GM12878 (cell line): ENCODE results near the gene SCRN3. TPM values are rescaled to one million over a fixed set of nuclear protein-coding genes. Genes with fewer than 3 reads are reported as not detected.
A peak's percentile ranks its signal among the peaks of the same experiment; 100 is the strongest.

Source experiments
- ATAC-seq: fragments of 200-7000 bp; cut with Tn5 transposase; 3 replicates; pipeline ENCODE4 v1.9.1; 2020; ENCODE audit warnings: mild to moderate bottlenecking, moderate library complexity
- BruUV-seq: library from RNA; stranded (reverse); fragments of 400-500 nt; replicated peaks from 2 replicates; lab custom pipeline; 2021; lab: Mats Ljungman, UMichigan
- CTCF ChIA-PET: fragments of 300-600 bp; sonication (Branson Sonifier 250); formaldehyde crosslinking; extraction: SDS; loops from one replicate; lab custom pipeline; 2021; ENCODE audit warnings: inconsistent platforms; lab: Yijun Ruan, JAX
- POLR2A ChIA-PET: fragments of 350-600 bp; formaldehyde crosslinking; extraction: SDS; loops from one replicate; lab custom pipeline; 2021; ENCODE audit warnings: inconsistent platforms; lab: Charles Lee
- RAD21 ChIA-PET: fragments of 300-600 bp; sonication (Branson Sonifier 250); formaldehyde crosslinking; loops from one replicate; lab custom pipeline; 2023; ENCODE audit warnings: antibody characterized with exemption; ENCODE audit not compliant: unreplicated experiment; lab: Charles Lee
- SMC1A ChIA-PET: fragments of 300-600 bp; sonication (Branson Sonifier 250); formaldehyde crosslinking; loops from one replicate; lab custom pipeline; 2023; ENCODE audit not compliant: unreplicated experiment, uncharacterized antibody; lab: Charles Lee
- DNase-seq: peaks from one replicate; pipeline ENCODE4 v3.0.0-alpha.2; 2011; ENCODE audit warnings: low read depth, low spot score
- FAIRE-seq: peaks from 3 replicates; lab custom pipeline; 2011; peaks lifted over from hg19 to GRCh38; lab: Jason Lieb, UNC
- H2AFZ ChIP-seq: 2 replicates; pipeline ENCODE4 v1.6.0; 2011; ENCODE audit warnings: low read depth, low read length, control low read depth; ENCODE audit not compliant: control insufficient read depth
- H3K27ac ChIP-seq: 2 replicates; pipeline ENCODE4 v1.5.1; 2011; ENCODE audit warnings: control low read depth; ENCODE audit not compliant: control insufficient read depth, insufficient read depth
- H3K27me3 ChIP-seq, 2 experiments: replicated peaks in 1 of 2; 2 replicates each; pipeline versions ENCODE4 v1.6.0 to v1.6.1; 2011; ENCODE audit warnings: low read length in 1 of 2; ENCODE audit not compliant: control insufficient read depth in 2 of 2, insufficient read depth in 2 of 2
- H3K36me3 ChIP-seq, 2 experiments: 2 replicates each; pipeline ENCODE4 v1.5.1; 2011; ENCODE audit warnings: low read length in 1 of 2; ENCODE audit not compliant: control insufficient read depth in 2 of 2, insufficient read depth in 2 of 2
- H3K4me1 ChIP-seq: 2 replicates; pipeline ENCODE4 v1.6.1; 2011; ENCODE audit warnings: mild to moderate bottlenecking, low read length, moderate library complexity, mixed read lengths; ENCODE audit not compliant: control insufficient read depth, insufficient read depth
- H3K4me2 ChIP-seq: 2 replicates; pipeline ENCODE4 v1.6.0; 2011; ENCODE audit warnings: control low read depth; ENCODE audit not compliant: control insufficient read depth, insufficient read depth
- H3K4me3 ChIP-seq: fragments of 200-600 bp; sonication (generic); 2 replicates; pipeline ENCODE4 v1.5.1; 2016
- H3K79me2 ChIP-seq: 2 replicates; pipeline ENCODE4 v1.6.0; 2011; ENCODE audit warnings: low read length; ENCODE audit not compliant: control insufficient read depth, insufficient read depth
- H3K9ac ChIP-seq: 2 replicates; pipeline ENCODE4 v1.8.0; 2011; ENCODE audit warnings: low read length, control low read depth, mixed read lengths; ENCODE audit not compliant: control insufficient read depth, insufficient read depth
- H3K9me3 ChIP-seq: replicated peaks from 3 replicates; pipeline ENCODE4 v1.5.1; 2011; ENCODE audit warnings: mild to moderate bottlenecking, low read length; ENCODE audit not compliant: control insufficient read depth, insufficient read depth
- H4K20me1 ChIP-seq: 2 replicates; pipeline ENCODE4 v1.6.0; 2011; ENCODE audit not compliant: control insufficient read depth, insufficient read depth
- ATF3 ChIP-seq: IDR thresholded peaks from 2 replicates; pipeline ENCODE4 v1.6.1; 2011; ENCODE audit warnings: low read depth, mild to moderate bottlenecking, low read length, moderate library complexity, borderline replicate concordance; ENCODE audit errors: extremely low read depth
- CBX5 ChIP-seq: sonication (generic); IDR thresholded peaks from 2 replicates; pipeline ENCODE4 v1.6.1; 2016; ENCODE audit warnings: low read depth, moderate library complexity, mild to moderate bottlenecking, inconsistent platforms
- CREB1 ChIP-seq: IDR thresholded peaks from 2 replicates; pipeline ENCODE4 v1.6.1; 2012; ENCODE audit warnings: low read depth, mild to moderate bottlenecking, inconsistent platforms
- EGR1 ChIP-seq, 2 experiments: IDR thresholded peaks; 1 replicate in 1 of 2; 2 replicates in 1 of 2; pipeline ENCODE4 v1.6.1; 2011 to 2012; ENCODE audit warnings: low read depth in 2 of 2, low read length in 2 of 2, borderline replicate concordance in 1 of 2, mild to moderate bottlenecking in 1 of 2, moderate library complexity in 1 of 2
- HSF1 ChIP-seq: fragments of 150-350 bp; IDR thresholded peaks from 2 replicates; pipeline ENCODE4 v1.6.1; 2014; ENCODE audit warnings: mild to moderate bottlenecking, low read depth, low read length
- MEF2A ChIP-seq: IDR thresholded peaks from 2 replicates; pipeline ENCODE4 v1.6.1; 2011; ENCODE audit warnings: low read depth, mild to moderate bottlenecking, low read length, moderate library complexity; ENCODE audit not compliant: insufficient read depth
- MXI1 ChIP-seq: fragments of 150-350 bp; IDR thresholded peaks from 2 replicates; pipeline ENCODE4 v1.6.1; 2011; ENCODE audit warnings: low read depth, mild to moderate bottlenecking, inconsistent platforms, low read length, improper control_type of control experiment
- NR2F1 ChIP-seq: fragments of 450-650 bp; conservative IDR thresholded peaks from 2 replicates; pipeline ENCODE4 v1.6.1; 2017; ENCODE audit warnings: mild to moderate bottlenecking
- STAT3 ChIP-seq: IDR thresholded peaks from 2 replicates; pipeline ENCODE4 v1.6.1; 2011; ENCODE audit warnings: low read depth, low read length, improper control_type of control experiment
- TCF12 ChIP-seq: IDR thresholded peaks from 2 replicates; pipeline ENCODE4 v1.6.1; 2011; ENCODE audit warnings: low read depth, mild to moderate bottlenecking, low read length
- ZBTB33 ChIP-seq: fragments of 450-650 bp; IDR thresholded peaks from 2 replicates; pipeline ENCODE4 v1.6.1; 2017; ENCODE audit warnings: mild to moderate bottlenecking
- WGBS: methylation state at CpG from one replicate; pipeline ENCODE4 v1.1.6; 2016; ENCODE audit warnings: low lambda C conversion rate; ENCODE audit not compliant: insufficient replicate concordance, insufficient coverage; ENCODE audit errors: missing lambda C conversion rate; 5-methylcytosine and 5-hydroxymethylcytosine counted together
- in situ Hi-C: fragments of 300-500 bp; cut with MboI; formaldehyde crosslinking; loops from 9 replicates; pipeline ENCODE4 v1.14.3; 2018; ENCODE audit warnings: mixed read lengths
- intact Hi-C: fragments of 100-400 bp; cut with micrococcal nuclease; formaldehyde crosslinking; loops from one replicate; pipeline ENCODE4 v1.14.2; 2022; ENCODE audit not compliant: unreplicated experiment
- polyA plus RNA-seq, 11 experiments: library from polyadenylated mRNA; depleted of rRNA in 4 of 11; unstranded in 6 of 11; stranded (reverse) in 5 of 11; fragments of >200 nt; fragmentation: Nextera tagmentation in 4 of 11; fragmentation: Illumina TruSeq in 1 of 11; extraction: Ambion mirVana in 4 of 11; extraction: Trizol in 1 of 11; gene quantifications; 1 replicate in 1 of 11; 2 replicates in 10 of 11; pipeline versions ENCODE4 v1.2.1 to v1.2.3, GENCODE V29; 2011 to 2016; ENCODE audit warnings: inconsistent platforms in 2 of 11, missing spikeins in 2 of 11, low read depth in 1 of 11
- total RNA-seq, 4 experiments: library from RNA; depleted of rRNA in 3 of 4; stranded (reverse); fragments of >200 nt in 3 of 4; fragmentation: Illumina TruSeq in 1 of 4; extraction: Trizol in 1 of 4; gene quantifications; 2 replicates each; pipeline versions ENCODE4 v1.2.1 to v1.2.3, GENCODE V29; 2013 to 2021

The SCRN3 gene
- total and polyA plus RNA-seq, 10 of the 15 experiments (the other 5 are each of a cell fraction or from before 2014, with no cell fraction given), result 5.7 to 16.0 (median 13.0) TPM

GRCh38 chr2:174376967-174377366 lies 18.6 kb upstream of the SCRN3 start (continued):
- TF ChIP-seq ZBTB33 (no peak), ATF3 (no peak), CBX5 (no peak), NR2F1 (no peak), STAT3 (no peak), HSF1 (no peak), EGR1 (IDR thresholded peaks at IDR 0.05; ENCODE audit: borderline replicate concordance in 1 of 2, low read depth in 2 of 2, low read length in 2 of 2) (no peak), TCF12 (no peak), MXI1 (no peak)

- CTCF ChIA-PET, result no interaction called here
- ATAC-seq, result peak; percentile 49; the same call in 2 of the 3 replicates
- in situ Hi-C loops, result no loop called here
These were observed 11.7 kb upstream of the SCRN3 start for GRCh38 chr2:174383796-174384195.

More at GRCh38 chr2:174383796-174384195, 11.7 kb upstream of the SCRN3 start:
- Histone ChIP-seq H3K9ac (no peak overlapping the region), H4K20me1 (no peaks in the 10 kb centered on the region), H3K4me2 (no peak overlapping the region), H3K27ac (no peak overlapping the region), H3K79me2 (no peaks in the 10 kb centered on the region; the same call in 1 of the 2 replicates)
- BruUV-seq, result no TSS peak
- 0 out of 2 replicates have a peak, but pooled peaks have one; percentile 45 for TF ChIP-seq MEF2A
- TF ChIP-seq CREB1, result no peak
- TF ChIP-seq, all 136 proteins: peak for 1
- WGBS, result 63% methylated on average over 1 of the region's 1 CpG
- no peak overlapping the region for H3K4me3 ChIP-seq
- H3K4me1 ChIP-seq, result peaks cover 5% of the 10 kb centered on the region
- ChIA-PET SMC1A (no interaction called here), POLR2A (interaction anchor here (0.6 to 2.0 kb wide), 3 partner anchors 9 to 752 kb away, joined by 3 to 9 read pairs (median 3); no protein-coding TSS in a partner anchor), RAD21 (no interaction called here)
- DNase-seq (no peak), FAIRE-seq (peak; percentile 70)
- peaks cover 6% of the 10 kb centered on the region; the same call in 2 of the 3 replicates for H3K9me3 ChIP-seq
- intact Hi-C loops, result no loop called here
- H2AFZ ChIP-seq, result no peak overlapping the region
- peaks cover 0 to 5% of the 10 kb centered on the region in 2 experiments; a peak in 1 of 4 replicates for H3K36me3 ChIP-seq
- no peaks in the 10 kb centered on the region for H3K27me3 ChIP-seq
